LHCN-M2 (cell line): ENCODE results near the gene DMXL2. TPM values are rescaled to one million over a fixed set of nuclear protein-coding genes. Genes with fewer than 3 reads are reported as not detected.
A peak's percentile ranks its signal among the peaks of the same experiment; 100 is the strongest.
"Not testable (repeated sequence)": the region's sequence is repeated elsewhere in the genome, so short reads cannot be mapped to it uniquely, and the experiment has no call there.

Source experiments
- DNase-seq: peaks from one replicate; pipeline ENCODE4 v3.0.0-alpha.2; 2012; ENCODE audit warnings: low read depth
- total RNA-seq: library from RNA; depleted of rRNA; stranded (reverse); fragments of >200 nt; gene quantifications from 2 replicates; pipeline ENCODE4 v1.2.3, GENCODE V29; 2014

The DMXL2 gene
- total RNA-seq, 1 experiment from 2014 or later = 20.9 TPM

GRCh38 chr15:51492528-51492927 lies 130.0 kb downstream of the DMXL2 start:
- no peak for DNase-seq

GRCh38 chr15:51491941-51492340 lies 130.6 kb downstream of the DMXL2 start:
- no peak for DNase-seq

DNA sequence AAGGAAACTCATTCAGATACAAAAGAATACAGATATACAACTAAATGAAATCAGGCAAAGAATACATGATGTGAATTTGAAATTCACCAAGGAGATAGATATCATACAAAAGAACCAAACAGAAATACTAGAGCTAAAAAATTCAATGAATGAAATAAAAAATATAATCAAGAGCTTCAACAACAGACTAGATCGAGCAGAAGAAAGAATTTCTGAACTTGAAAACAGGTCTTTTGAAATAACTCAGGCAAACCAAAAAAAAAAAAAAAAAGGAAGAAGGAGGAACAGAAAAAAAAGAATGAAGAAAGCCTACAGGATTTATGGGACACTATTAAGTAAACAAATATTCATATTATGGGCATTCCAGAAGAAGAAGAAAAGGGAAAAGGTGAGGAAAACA lies 137.8 kb downstream of the DMXL2 start:
- no peak for DNase-seq

- no peak for DNase-seq
Measured at GRCh38 chr15:51483985-51484384, 138.6 kb downstream of the DMXL2 start.

- no peak for DNase-seq
Measured at GRCh38 chr15:51483520-51483919, 139.1 kb downstream of the DMXL2 start.

- DNase-seq = no peak
Measured at GRCh38 chr15:51475736-51476135, 146.8 kb downstream of the DMXL2 start.

DNA sequence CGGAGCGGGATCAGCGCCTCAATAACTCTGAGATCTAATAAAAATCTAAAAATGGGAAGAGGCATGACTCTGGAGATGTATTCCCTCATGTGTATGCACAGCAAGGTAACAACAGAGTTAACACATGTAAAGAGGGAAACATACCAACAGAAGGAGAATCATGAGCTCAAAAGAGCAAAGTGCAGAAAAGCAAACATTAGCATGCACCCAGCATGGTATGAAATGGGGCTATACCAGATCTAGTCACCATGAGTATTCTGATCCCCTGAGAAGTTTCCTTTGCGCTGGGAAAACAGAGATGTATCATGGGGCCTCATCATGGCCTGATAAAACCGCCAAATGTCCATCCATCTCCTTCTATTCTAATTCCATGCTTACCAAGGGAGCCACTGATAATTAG lies 152.1 kb downstream of the DMXL2 start:
- DNase-seq = no peak

GRCh38 chr15:51460796-51461195 lies 161.8 kb downstream of the DMXL2 start:
- DNase-seq = peak; percentile 12

- no peak for DNase-seq
Measured at GRCh38 chr15:51450001-51450400, 172.6 kb downstream of the DMXL2 start.

DNA sequence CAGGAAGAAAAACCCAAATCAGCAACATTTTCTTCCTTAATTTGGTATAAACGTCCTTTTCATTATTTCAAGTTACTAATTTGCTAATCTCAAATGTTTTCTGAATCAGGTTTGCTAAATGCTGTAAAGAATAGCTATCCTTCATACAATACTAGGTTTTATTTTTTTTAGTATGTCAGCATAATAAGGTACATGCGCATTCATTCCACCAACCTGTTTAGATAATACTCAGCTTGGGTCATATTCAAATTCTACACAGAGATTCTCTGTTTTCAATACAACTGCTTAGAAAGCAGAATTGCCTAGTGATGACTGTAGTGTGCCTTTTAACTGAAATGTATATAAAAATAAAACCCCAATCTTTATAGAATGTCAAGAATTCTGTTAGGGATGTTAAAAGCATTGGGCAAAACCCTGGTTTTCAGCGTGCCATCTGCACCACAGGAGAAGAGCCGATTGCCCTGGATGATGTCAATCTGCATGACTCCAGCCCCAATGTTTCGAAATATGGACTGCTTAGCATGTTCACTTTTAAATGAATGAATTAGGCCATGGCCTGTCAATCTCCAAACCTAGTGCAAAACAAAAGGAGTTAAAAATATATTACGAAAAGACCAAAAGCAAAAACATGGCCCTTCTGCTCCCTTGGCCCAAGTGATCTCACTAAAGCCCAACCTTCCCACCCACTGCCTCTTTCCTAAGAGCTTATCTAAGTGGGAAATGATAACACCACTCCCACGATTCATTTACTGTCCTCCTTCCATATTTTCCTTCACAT lies 173.8 kb downstream of the DMXL2 start:
- no peak for DNase-seq

DNA sequence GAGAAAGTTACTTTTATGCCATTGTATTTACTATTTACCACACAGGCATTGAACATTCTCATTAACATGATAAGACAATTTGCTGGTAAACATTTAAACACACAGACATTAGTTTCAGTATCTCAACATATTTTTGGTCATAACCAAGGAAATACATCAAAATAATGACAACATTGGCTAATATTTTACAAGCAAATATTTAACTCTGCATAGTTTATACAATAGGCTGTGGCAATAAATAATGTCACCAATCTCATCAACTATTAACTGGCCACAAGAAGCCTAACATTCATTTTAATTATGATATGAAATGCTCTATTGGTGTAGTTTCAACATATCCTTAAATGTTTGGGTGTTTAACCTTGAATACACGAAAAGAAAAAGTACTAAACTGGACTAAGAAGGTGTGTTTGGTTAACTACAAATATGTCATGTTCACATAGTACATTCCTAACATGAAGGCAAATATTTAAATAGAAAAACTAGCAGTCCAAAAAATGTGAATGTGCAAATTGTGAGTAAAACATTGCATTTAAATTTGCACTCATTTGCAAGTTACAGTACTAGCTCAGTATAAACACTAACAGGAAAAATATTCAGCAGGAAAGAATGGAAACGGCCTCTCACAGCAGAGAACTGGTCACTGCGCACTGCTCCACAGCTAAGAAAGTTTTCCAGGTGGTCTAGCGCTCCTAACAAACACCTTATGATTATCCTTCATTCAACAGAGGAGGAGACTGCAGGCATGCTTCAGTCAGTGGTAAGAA lies 174.5 kb downstream of the DMXL2 start:
- no peak for DNase-seq

- DNase-seq = not testable (repeated sequence)
Measured at GRCh38 chr15:51446029-51446744, 176.4 kb downstream of the DMXL2 start.

DNA sequence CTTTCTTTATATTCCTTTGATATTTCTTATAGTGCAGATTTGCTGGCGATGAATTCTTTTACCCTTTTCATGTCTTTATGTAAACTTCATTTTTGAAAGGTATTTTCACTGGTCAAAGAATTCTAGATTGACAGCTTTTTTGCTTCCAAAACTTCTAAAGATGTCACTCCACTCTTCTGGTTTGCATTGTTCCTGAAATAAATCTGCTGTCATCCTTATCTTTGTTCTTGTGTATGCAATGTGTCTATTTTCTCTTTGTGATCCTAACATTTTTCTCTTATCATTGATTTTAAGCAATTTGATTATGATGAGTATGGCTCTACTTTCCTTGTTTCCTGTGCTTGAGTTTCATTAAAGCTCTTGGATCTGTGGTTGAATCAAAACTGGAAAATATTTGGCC lies 177.8 kb downstream of the DMXL2 start:
- no peak for DNase-seq

- DNase-seq = no peak
Measured at GRCh38 chr15:51444112-51444511, 178.5 kb downstream of the DMXL2 start.

DNA sequence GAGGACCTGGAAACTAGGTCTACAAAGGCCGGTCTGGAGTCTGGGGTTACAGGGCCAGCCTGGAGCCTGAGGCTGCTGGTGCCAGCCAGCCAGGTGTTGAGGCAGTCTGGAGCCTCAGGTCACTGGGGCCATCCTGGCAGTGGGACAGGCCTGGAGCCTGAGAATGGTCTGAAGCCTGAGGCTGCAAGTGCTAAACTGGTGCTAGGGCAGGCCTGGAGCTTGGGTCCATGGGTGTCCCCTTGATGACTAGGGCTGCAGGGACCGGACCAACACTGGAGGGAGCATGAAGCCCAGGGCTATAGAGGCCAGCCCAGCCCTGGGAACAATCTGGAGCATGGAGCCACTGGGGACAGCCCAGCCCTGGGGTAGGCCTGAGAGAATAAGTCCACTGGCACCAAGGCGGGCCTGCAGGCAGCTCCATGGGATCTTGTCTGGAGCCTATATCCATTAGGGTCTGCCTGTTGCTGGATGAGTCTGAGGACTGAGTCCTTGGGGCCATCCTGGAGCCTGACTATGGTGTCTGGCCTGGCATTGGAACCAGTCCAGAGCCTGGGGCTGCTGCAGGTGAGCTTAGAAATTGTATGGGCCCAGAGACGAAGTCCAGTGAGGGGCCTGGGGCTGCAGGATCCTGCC lies 179.2 kb downstream of the DMXL2 start:
- DNase-seq = no peak

GRCh38 chr15:51438526-51438925 lies 184.0 kb downstream of the DMXL2 start:
- DNase-seq = no peak

DNA sequence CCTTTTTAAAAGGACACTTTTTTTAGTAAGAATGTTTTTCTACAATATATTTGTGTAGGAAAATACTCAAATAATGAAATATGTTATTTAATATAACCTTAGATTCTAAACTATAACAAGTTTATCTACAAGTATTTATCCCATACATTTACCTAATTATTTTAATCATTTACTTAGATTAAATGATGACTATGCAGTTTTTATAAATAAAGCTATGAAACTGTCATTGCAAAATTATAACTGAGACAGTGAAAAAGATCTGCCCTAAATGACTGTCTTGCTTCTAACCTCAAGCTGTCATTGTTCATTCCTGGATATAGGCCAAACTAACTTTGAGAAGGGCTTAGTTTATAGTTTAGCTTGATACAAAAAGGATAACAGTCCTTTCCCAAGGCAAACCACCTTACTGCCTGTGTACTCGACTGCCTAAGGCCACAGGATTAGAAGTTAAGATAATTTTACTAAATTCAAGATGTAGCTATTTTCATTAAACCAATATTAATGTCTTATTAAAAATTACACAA lies 197.0 kb downstream of the DMXL2 start:
- DNase-seq = no peak

- DNase-seq = no peak
Measured at GRCh38 chr15:51424780-51425179, 197.8 kb downstream of the DMXL2 start.

GRCh38 chr15:51423040-51423439 lies 199.5 kb downstream of the DMXL2 start:
- DNase-seq = not testable (repeated sequence)

DNA sequence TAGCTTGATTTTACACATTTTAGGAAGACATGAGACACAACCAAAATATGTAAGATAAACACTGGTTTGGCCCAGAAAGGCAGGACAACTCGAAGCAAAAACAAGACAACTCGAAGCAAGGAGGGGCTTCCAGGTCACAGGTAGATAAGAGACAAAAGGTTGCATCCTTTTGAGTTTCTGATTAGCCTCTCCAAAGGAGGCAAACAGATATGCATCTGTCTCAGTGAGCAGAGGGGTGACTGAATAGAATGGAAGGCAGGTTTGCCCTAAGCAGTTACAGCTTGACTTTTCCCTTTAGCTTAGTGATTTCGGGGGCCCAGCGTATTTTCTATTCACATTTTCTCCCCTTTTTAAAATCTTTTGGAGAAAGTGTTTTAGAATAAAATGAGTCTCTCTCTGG lies 206.4 kb downstream of the DMXL2 start:
- DNase-seq = no peak

- no peak for DNase-seq
Measured at GRCh38 chr15:51414256-51414860, 208.2 kb downstream of the DMXL2 start.
